ENCODE measurements around the gene SORL1.

DNA sequence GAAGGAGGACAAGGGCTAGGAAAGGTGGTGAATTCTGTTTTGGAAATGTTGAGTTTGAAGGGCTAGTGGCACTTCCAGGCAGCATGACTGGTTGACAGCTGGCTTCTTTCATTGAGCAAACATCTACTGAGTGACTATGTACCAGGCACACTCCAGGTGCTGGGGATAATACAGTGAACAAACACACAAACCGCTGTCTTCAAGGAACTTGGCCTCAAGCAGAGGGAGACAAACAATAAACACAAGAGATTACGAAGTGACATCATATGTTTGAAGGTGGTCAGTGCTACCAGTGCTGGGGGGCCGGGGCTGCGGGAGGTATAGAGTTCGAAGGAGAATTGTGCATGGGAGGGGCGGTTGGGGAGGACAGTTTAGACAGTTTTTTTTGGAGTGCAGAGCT lies 197.7 kb downstream of the SORL1 start:
- TF ChIP-seq, protein P1, sequence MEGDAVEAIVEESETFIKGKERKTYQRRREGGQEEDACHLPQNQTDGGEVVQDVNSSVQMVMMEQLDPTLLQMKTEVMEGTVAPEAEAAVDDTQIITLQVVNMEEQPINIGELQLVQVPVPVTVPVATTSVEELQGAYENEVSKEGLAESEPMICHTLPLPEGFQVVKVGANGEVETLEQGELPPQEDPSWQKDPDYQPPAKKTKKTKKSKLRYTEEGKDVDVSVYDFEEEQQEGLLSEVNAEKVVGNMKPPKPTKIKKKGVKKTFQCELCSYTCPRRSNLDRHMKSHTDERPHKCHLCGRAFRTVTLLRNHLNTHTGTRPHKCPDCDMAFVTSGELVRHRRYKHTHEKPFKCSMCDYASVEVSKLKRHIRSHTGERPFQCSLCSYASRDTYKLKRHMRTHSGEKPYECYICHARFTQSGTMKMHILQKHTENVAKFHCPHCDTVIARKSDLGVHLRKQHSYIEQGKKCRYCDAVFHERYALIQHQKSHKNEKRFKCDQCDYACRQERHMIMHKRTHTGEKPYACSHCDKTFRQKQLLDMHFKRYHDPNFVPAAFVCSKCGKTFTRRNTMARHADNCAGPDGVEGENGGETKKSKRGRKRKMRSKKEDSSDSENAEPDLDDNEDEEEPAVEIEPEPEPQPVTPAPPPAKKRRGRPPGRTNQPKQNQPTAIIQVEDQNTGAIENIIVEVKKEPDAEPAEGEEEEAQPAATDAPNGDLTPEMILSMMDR (IDR thresholded peaks at IDR 0.05), result no peak
- TF ChIP-seq EP300 (IDR thresholded peaks at IDR 0.05) (no peak), POLR2AphosphoS5 (IDR thresholded peaks at IDR 0.05) (no peak), POLR2A (IDR thresholded peaks at IDR 0.05) (no peak)
